HG02943 (cell line): ENCODE results near the gene CAMTA1.
"Not testable (repeated sequence)": the region's sequence is repeated elsewhere in the genome, so short reads cannot be mapped to it uniquely, and the experiment has no call there.

Experiments
- ATAC-seq: cut with Tn5 transposase; IDR thresholded peaks from one replicate; pipeline ENCODE4 v1.9.1; 2021; ENCODE audit warnings: mild to moderate bottlenecking, low read depth, moderate library complexity; ENCODE audit not compliant: unreplicated experiment

CAMTA1 gene

DNA sequence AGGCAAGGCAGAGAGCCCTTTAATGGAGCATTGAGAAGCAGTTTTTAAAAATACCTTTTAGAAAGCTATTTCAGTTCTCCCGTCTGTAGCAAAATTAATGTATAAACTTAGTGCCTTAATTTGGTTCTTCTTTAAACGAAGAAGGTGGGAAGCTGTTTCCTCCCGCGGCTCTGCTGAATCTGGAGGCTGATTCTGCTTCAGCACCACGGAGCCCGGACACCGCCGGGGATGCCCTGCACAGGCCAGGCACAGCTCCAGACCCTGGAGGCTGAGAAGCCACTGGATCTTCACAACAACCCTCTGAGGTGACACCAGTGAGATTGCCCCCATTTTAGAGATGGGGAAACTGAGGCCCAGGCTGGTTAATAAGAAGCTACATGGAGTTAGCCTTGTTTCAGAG is 810.1 kb downstream of the CAMTA1 start:
- ATAC-seq, result no peak

GRCh38 chr1:7596126-7596965 is 811.1 kb downstream of the CAMTA1 start:
- no peak for ATAC-seq

DNA sequence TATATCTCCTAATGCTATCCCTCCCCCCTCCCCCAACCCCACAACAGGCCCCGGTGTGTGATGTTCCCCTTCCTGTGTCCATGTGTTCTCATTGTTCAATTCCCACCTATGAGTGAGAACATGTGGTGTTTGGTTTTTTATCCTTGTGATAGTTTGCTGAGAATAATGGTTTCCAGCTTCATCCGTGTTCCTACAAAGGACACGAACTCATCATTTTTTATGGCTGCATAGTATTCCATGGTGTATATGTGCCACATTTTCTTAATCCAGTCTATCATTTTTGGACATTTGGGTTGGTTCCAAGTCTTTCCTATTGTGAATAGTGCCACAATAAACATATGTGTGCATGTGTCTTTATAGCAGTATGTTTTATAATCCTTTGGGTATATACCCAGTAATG is 812.8 kb downstream of the CAMTA1 start:
- ATAC-seq, result not testable (repeated sequence)

- ATAC-seq, result not testable (repeated sequence)
Observed at GRCh38 chr1:7604906-7605305, 819.7 kb downstream of the CAMTA1 start.

DNA sequence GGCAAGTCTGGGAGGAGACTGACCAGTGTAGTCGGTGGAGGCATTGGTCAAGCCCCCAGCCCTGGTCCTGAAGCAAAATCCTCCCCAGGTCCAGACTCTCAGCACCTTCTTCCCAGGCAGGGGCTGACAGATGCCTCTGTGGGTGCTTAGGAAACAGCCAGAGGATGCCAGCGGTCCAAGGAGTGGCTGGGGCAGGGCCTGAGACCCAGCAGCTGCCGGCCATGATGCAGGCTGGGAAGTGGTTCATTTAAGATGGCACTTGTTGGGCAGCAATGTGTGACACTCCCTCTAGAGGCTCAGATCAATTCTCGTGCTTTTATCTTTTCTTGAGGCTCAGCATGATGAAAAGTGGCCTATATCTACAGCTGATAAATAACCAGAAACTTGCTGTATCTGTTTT is 820.8 kb downstream of the CAMTA1 start:
- no peak for ATAC-seq

DNA sequence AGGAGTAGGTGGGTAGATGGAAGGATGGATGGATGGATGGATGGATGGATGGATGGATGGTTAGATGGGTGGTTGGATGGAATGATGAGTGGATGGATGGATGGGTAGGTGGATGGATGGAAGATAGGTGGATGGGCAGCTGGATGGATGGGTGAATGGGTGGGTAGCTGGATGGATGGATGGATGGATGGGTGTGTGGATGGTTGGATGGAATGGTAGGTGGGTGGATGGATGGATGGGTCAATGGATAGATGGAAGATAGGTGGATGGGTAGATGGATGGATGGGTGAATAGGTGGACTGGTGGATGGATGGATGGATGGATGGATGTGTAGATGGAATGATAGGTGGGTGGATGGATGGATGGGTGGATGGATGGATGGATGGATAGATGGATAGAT is 821.8 kb downstream of the CAMTA1 start:
- no peak for ATAC-seq

DNA sequence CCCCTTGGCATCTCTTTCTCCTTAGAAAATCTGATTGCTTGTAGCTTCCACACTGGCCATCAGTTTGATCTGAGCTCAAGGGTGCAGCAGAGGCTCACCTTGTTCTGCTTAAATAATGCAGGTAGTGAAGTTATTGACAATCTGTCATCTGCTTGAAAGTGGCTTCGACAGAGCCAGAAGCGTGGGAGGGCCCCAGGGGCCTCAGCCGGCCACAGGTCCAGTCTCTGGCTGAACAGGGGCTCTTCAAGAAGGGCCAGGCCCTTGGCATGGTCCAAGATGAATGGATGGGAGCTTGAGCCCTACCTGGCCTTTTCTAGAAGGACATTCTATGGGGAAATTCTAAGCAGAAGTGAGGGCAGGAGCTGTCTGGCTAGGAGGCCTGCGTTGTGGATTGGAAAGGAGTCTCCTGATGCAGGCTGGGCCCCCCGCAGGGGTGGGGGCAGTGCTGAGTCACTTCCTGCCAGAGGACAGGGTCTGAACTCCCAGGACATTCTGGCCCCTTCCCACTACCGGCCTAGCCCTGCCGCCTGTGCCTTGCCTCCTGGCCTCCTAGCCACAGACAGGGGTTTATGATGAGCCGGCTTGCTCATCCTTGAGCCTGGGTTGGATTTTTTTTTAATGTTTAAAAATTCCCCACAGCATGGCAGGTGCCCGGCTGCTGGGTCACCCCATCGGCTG is 823.5 kb downstream of the CAMTA1 start:
- ATAC-seq, result no peak

DNA sequence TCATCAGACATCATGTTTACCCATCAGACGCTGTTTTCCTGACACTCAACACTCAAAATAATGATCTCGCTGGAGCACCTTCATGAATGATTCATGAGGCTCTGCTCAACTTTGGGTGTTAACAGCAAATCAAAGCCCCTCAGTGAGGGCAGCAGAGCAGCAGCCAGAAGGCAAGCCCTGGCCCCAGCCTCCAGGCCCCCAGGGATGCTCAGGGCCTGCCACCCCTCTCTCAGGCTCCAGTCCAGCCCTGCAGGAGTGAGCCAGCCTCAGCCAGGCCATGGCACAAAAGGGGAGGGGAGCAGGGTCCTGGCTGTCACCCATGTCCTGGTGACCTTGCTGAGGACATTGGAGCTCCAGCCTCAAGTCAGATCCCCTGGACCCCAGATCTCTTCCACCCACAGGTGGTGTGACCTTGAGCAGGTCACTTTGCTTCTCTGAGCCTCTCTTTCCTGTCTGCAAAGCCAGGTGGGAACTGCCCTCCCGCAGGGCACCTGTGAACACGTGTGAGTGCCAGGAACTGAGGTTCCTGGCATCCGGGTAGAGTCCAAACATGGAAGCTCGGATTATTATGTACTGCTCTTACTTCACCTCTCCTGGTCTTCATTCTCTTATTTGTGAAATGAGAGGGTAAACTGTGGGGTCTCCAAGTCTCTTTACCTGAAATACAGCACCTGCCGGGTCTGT is 824.2 kb downstream of the CAMTA1 start:
- ATAC-seq, result no peak

DNA sequence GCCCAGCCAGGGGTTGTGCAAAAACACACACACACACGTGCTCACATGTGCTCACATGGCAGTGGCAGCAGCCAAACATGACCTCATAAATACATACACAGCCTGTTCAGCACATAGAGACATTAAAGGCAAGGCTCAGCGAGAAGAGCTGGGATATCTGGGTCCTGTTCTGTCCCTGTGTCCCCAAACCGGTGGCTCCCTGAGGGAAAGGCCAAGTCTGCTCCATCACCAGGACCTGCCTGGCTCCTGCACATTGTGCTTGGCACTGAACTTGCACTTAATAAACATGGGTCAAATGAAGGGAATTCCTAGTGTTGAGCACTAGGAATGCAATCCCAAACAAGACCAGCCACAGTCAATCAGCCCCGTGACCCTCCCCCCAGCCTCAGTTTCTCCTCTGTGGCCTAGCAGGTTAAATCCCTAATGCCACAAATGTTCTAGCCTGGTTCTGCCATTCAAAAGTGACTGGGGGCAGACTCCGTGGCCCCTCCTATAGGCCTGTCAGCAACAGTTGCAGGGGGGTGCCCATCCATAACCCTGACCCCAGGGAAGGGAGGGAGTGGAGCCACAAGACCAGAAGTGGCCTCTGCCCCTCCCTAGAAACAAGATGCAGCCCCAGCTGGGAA is 825.0 kb downstream of the CAMTA1 start:
- ATAC-seq, result no peak

- no peak for ATAC-seq
Observed at GRCh38 chr1:7610936-7611335, 825.7 kb downstream of the CAMTA1 start.

- no peak for ATAC-seq
Observed at GRCh38 chr1:7611421-7612010, 826.3 kb downstream of the CAMTA1 start.

DNA sequence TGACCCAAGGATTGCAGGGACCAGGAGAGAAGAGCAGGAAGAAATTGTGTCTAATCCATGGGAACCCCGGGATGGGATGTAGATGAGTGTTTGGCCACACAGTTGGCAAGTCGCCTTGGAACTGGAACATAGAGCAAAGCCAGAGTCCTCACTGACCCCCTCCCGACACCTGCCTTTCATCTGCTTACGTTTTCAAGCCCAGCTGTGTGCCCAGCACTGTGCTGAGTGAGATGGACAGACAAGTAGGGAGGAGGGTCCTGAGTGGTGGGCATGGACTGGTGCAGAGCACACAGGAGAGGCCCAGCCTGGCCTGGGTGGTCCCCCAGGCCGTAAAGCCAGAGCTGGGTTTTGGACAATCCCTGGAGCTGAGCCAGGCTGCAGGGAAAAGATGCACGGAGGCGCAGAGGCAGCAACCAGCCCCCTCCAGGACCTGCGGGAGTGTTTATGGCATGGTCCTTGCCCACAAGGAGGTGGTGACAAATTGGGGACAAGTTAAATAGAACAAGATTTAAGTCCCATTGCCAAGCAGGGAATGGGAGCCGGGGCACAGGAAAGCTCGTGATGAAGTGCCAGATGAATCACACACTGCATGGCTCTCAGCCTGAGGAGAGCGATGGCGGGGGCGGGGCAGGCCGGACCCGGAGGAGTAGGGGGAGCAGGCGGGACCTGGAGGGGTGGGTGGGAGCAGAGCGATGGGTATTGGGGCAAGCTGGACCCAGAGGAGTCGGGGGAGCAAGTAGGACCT is 828.0 kb downstream of the CAMTA1 start:
- ATAC-seq, result no peak

- no peak for ATAC-seq
Observed at GRCh38 chr1:7613851-7614205, 828.6 kb downstream of the CAMTA1 start.

DNA sequence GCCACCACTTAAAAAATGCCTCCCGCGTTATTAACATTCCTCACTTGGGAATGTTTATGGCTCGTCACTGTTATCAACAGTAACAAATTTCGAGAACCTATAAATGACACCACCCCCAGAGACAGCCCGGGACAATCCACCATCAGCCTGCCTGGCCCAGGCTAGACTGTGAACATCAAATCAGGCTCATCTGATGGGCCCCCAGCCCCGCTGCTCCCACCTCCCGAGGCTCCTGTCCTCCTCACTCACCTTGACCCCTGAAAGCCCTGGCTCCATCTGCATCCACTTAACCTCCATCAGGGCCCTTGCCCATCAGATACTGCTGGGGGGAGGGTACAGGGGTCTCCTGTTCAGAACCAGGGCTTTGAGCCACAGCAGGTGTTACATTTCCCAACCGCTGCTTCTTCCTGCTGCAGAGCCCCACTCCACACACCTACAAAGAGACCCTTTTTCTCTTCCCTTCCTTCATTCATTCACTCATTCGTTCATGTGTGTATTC is 829.4 kb downstream of the CAMTA1 start:
- no peak for ATAC-seq

DNA sequence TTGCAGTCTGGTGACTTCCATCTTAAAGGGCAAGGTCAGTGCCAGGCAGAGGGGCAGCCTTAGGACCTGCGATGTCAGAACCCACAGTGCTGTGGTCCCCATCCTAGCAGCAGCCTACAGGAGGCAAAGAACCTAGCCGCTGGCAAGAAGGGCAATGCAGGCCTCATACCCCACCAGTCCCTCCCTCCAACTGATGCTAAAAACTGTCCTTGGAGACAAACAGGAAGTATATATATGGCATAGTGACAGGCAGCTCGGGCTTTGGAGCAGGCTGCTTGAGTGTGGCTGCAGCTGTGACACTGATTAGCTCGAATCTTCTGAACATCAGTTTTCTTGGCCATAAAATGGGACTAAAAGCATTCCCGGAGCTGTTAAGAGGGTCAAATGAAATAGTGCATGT is 829.9 kb downstream of the CAMTA1 start:
- no peak for ATAC-seq

GRCh38 chr1:7616076-7616832 is 831.0 kb downstream of the CAMTA1 start:
- no peak for ATAC-seq

DNA sequence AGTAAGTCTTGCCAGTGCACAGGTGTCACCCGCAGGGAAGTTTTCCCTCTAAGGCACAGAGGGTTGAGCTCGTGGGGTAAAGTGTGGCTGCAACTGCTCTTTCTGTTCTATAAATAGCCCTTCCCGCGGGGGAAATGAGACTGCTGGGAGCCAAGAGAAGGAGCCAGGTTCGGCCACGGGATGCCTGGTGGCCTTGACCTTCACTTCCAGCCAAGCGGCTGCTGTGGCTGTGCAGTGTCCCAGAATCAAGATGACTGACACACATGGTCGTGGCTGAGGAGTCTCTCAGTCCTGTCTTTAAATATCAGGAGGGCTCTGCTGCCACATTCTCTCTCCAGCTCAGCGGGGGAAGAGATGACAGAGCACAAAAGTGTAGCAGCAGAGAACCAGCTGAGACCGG is 831.7 kb downstream of the CAMTA1 start:
- ATAC-seq, result no peak

DNA sequence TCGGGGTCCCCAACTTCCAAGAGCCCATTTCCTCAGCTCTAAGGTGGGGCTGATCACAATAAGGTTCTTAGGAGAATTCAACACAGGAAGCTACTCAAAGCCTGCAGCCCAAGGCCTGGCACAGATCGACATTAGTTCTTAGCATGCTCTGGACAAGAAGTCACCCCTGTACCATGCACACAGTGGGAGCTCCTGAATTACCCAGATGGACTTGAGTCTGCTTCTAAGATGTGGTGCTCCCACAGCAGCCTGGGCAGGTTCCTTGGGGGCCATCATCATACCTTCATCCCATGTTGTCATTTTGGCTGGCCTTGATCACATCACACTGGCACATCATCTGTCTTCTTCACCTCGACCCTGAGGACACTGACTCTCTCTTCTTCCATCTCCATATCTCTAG is 832.6 kb downstream of the CAMTA1 start:
- ATAC-seq, result no peak

DNA sequence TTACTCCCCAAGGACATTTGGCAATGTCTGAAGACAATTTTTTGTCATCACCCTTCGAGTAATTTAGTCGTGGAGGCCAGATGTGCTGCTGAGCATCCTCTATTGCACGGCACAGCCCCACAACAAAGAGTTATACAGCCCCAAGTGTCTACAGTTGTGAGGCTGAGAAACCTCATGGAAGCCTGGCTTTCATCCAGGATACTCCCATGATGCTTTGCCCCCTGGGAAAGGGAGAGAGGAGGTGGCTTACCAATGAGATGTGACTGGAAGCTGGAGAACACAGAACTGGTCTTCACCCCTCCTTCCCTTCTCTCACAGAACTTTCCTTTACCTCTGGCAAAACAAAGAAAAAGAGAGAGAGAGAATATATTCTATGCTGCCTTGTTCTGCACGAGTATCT is 834.9 kb downstream of the CAMTA1 start:
- ATAC-seq, result no peak
